Adrenal gland (tissue), 5 donors: ENCODE data around the gene STIM2.

Experiments
- CTCF ChIP-seq, 6 experiments: fragments of 450-650 bp in 4 of 6; fragments of 200-600 bp in 2 of 6; sonication (generic) in 1 of 6; IDR thresholded peaks; 1 replicate in 5 of 6; 2 replicates in 1 of 6; pipeline versions ENCODE4 v1.5.1 to v1.8.0; 2016 to 2021; ENCODE audit warnings: antibody characterized with exemption in 6 of 6, mild to moderate bottlenecking in 2 of 6, moderate library complexity in 1 of 6
- POLR2A ChIP-seq, 2 donors: fragments of 450-650 bp; IDR thresholded peaks; one replicate each; pipeline ENCODE4 v1.6.1; 2017; ENCODE audit warnings: antibody characterized with exemption in 2 of 2, mild to moderate bottlenecking in 2 of 2, moderate library complexity in 1 of 2
- donor health status: DM: no; HTN: no; CAD: no.

- TF ChIP-seq CTCF (IDR thresholded peaks at IDR 0.05) (no peak), POLR2A (IDR thresholded peaks at IDR 0.05) (no peak)
These were observed 157.4 kb downstream of the STIM2 start for GRCh38 chr4:27018076-27018475.
